Stimulated activated CD4-positive, alpha-beta T cell treated with anti-CD3 and anti-CD28 coated beads, Interleukin-12 subunit alpha, Interleukin-12 subunit beta, amount 100 ng/mL, for 4 hours (primary cell): ENCODE measurements around the gene NAALAD2.
A peak's percentile ranks its signal among the peaks of the same experiment; 100 is the strongest.
"Not testable (repeated sequence)": the region's sequence is repeated elsewhere in the genome, so short reads cannot be mapped to it uniquely, and the experiment has no call there.

Experiments
- DNase-seq: peaks from one replicate; pipeline ENCODE4 v3.0.0-alpha.2; 2020

NAALAD2 gene

GRCh38 chr11:90192869-90193582, 58.6 kb downstream of the NAALAD2 start:
- DNase-seq = no peak

DNA sequence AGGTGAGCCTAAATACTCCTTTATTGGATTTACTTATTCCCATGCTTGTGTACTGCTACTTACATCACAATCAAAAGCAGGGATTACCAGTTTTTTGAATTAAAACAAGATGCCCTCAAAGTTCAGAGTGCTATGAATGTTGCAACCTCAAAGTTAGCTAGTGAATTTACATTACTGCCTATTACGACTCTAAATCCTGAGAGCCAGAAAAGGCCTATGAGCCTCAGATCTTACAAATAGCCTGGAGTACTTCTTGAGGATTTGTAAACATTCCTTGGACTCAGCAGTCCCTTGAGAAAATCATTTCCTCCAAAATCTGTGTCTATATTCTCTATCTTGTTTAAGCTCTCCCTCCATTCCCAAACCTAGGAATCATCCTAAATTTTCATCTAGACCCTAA, 62.9 kb downstream of the NAALAD2 start:
- DNase-seq = no peak

DNA sequence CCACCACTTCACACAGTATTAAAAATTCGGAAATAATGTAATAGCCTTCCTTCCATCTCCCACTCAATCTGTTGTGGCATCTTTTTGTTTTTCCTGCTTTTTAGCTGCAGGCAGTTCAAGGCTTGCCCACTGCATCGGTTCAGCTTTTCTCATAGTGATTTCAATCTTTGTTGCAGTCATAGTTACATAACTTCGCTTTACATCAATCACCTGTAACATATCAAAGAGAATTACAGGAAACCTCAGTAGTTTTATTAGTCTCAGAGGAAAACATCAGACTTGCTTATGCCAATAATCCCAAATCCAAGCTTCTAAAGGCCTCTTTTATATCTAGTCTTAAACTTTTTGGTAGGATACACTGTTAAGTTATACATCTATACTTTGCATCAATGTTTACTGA, 67.9 kb downstream of the NAALAD2 start:
- no peak for DNase-seq

DNA sequence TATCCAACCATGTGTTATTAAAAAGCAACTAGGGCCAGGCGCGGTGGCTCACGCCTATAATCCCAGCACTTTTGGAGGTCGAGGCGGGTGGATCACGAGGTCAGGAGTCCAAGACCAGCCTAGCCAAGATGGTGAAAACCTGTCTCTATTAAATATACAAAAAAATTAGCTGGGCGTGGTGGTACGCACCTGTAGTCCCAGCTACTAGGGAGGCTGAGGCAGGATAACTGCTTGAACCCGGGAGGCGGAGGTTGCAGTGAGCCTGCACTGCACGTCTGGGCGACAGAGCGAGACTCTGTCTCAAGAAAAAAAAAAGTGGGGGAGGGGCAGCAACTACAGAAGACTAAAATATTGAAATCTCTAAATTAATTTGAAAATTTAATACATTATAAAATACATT, 69.9 kb downstream of the NAALAD2 start:
- DNase-seq = no peak

GRCh38 chr11:90204832-90205646, 70.6 kb downstream of the NAALAD2 start:
- DNase-seq = no peak

- not testable (repeated sequence) for DNase-seq
These were observed 73.5 kb downstream of the NAALAD2 start for GRCh38 chr11:90207992-90208391.

- no peak for DNase-seq
These were observed 74.4 kb downstream of the NAALAD2 start for GRCh38 chr11:90208857-90209256.

DNA sequence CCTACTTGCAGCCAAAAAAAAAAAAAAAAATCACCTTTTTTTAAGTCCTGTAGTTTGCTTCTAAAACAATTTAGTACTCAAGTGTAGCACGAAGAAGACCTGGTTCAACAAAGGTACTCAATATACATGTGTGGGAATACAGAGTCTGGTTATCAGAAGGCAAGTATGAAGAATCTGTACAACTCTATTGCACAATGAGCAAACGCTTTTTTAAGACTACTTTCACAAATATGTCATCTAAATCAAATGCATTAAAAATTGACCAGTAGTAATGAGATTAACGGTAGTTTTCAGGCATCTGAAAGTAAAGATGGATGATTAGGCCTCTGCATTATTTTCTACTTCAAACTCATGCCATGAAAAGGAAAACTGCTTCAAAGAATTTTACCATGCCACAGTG, 78.9 kb downstream of the NAALAD2 start:
- no peak for DNase-seq

- no peak for DNase-seq
These were observed 82.1 kb downstream of the NAALAD2 start for GRCh38 chr11:90216611-90217010.

DNA sequence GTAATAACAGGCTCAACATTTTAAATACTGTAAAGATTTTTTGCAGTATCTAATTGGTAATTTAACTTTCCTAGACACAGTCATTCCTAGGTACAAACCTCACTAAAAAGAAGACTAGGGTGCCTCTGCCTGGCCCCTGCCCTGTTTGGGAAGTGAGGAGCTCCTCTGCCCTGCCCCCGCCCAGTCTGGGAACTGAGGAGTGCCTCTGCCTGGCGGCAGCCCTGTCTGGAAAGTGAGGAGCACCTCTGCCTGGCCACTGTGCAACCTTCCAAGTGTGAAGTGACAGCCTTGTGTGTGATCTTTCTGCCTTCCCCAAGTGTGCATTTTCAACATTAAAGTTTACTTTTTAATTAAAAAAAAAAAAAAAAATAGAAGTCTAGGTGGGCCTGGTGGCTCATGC, 84.1 kb downstream of the NAALAD2 start:
- DNase-seq = no peak

DNA sequence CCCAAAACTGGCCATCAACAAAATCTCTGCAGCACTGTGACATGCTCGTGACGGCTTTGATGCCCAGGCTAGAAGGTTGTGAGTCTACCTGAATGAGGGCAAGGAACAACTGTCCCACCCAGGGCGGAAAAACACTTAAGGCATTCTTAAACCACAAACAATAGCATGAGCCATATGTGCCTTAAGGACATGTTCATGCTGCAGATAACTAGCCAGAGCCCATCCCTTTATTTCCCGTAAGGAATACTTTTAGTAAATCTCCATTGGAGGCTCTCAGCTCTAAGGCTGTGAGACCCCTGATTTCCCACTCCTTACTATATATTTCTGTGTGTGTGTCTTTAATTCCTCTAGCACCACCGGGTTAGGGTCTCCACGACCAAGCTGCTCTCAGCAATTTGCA, 85.0 kb downstream of the NAALAD2 start:
- no peak for DNase-seq

GRCh38 chr11:90220391-90220790, 85.9 kb downstream of the NAALAD2 start:
- no peak for DNase-seq

- no peak for DNase-seq
These were observed 87.5 kb downstream of the NAALAD2 start for GRCh38 chr11:90221803-90222458.

DNA sequence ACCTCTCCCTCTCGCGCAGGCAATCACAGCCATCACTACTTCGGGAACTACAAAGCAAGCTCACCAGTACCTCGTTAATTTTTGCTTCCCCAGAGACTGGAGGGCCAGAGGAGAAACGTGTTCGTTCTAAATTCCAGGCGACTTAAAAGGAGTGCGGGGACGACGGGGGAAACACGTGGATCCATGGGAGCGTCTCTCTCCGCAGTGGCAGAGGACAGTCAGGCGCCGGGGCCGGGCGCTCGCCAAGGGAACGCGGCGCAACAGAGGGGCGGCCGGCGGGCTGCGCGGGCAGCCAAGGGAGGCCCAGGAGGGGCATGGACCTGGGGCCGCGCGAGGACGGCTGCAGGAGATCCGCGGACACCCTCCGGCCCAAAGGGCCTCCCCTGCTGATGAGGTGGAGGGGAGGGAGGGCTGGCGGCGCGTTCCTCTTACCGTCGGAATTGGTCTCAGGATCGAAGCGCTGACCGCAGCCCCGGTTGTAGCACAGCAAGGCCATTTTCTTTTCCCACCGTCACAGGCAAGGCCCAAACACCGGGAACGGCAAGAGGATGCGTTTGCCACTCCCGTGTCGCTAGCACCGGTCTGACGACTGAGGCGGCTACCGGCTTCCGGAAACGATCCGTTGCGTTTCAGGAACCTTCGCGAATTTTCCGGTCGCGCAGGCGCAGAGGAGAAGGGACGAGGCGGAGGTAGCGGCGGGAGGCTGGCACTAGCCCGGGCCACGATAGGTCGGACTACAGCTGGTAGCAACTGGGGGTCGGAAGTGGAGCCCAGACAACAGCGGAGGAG, 88.2 kb downstream of the NAALAD2 start, which contains the start of gene CHORDC1:
CHORDC1 (minus strand) TSS at position 591 of the 789 bp plus-strand sequence; CDS start at position 496, 95 bp downstream.
- peak; percentile 95 for DNase-seq

- DNase-seq = no peak
These were observed 88.8 kb downstream of the NAALAD2 start for GRCh38 chr11:90223248-90223585.

DNA sequence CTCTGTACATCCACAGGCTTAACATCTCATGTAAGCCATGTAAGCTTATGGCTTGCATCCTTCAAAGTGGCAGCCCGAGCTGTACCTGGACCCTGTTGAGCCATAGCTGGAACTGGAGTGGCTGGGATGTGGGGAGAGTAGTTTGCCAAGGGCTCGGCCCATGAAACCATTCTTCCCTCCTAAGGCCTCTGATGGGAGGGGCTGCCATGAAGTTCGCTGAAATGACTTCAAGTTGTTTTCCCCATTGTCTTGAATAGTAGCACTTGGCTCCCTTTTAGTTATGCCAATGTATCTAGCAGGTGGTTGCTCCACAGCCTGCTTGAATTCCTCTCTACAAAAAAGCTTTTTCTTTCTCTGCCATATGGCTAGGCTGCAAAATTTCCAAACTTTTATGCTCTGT, 93.6 kb downstream of the NAALAD2 start:
- no peak for DNase-seq

DNA sequence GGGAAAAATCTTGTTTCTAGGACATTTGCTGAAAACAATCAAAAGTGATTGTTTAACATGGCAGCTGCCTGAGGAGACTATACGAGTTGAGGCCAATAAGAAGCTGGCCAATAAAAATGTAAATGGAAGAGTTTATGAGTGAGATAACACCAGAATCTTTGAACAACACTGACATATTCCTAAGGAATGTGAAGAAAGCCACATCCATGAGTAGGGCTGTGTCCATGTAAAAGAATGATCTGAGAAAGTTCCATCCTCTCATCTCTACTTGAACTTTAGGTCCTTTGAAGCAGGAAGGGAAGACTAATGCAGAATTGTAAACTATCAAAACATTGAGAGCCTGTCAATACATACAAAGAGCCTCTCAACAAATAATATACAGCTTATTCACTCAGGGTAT, 95.3 kb downstream of the NAALAD2 start:
- DNase-seq = no peak

GRCh38 chr11:90234977-90235376, 100.5 kb downstream of the NAALAD2 start:
- no peak for DNase-seq

- no peak for DNase-seq
These were observed 101.1 kb downstream of the NAALAD2 start for GRCh38 chr11:90235526-90235925.

DNA sequence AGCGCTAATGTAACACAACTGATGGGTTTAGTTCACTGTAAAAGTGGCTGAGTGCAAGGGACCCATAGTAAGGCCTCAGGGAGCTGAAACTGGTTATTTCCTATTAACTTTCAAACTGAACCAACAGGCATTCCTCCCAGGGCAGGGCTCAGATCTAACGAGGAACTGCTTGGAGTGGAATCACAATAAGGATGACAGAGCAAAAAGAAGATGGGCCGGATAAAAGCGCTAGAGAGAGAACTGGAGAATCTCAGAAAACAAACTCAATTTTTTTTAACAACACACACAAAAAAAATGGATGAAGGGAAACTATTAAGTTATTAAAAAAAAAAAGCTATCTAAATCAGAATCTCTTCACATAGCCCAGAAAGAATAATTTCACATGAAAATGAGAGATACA, 102.5 kb downstream of the NAALAD2 start:
- DNase-seq = no peak

- DNase-seq = peak; percentile 40
These were observed 105.6 kb downstream of the NAALAD2 start for GRCh38 chr11:90239967-90240636.

- DNase-seq = no peak
These were observed 107.0 kb downstream of the NAALAD2 start for GRCh38 chr11:90241414-90241813.
